GM18508 (cell line): ENCODE data around the gene HIC2.
A peak's percentile ranks its signal among the peaks of the same experiment; 100 is the strongest.
"Not testable (repeated sequence)": the region's sequence is repeated elsewhere in the genome, so short reads cannot be mapped to it uniquely, and the experiment has no call there.

Experiments
- ATAC-seq: cut with Tn5 transposase; IDR thresholded peaks from one replicate; pipeline ENCODE4 v1.9.1; 2021; ENCODE audit warnings: moderate number of reproducible peaks; ENCODE audit not compliant: insufficient read depth, unreplicated experiment

HIC2 gene

GRCh38 chr22:21449531-21450319 lies 32.6 kb downstream of the HIC2 start:
- no peak for ATAC-seq

- ATAC-seq: no peak
Observed at GRCh38 chr22:21450320-21450831, 33.2 kb downstream of the HIC2 start.

DNA sequence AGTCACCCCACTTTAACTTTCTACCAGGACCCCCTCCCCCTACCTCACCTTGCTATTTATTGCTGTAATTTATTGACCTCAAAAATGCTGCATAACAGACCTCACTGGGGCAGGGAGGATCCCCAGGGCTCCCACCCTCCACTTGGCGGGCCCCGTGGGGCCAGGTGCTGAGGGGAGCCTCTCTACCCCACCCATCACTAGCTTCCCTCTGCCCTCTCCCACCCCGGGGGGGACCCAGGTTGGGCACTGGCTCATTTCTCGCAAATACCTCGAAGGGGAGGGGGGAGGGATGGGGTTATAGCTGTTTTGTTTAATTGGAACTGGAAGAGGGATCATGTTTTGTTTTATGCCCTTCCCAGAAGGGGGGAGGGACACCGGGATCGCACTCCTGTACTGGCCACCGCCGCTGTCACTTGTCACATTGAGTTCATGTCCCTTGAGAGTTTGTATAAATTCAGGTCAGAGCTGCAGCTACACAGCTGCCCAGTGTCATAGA lies 33.7 kb downstream of the HIC2 start:
- no peak for ATAC-seq

GRCh38 chr22:21451545-21452520 lies 34.7 kb downstream of the HIC2 start:
- ATAC-seq: no peak

- ATAC-seq: not testable (repeated sequence)
Observed at GRCh38 chr22:21452666-21453065, 35.5 kb downstream of the HIC2 start.

GRCh38 chr22:21454998-21455333 lies 37.8 kb downstream of the HIC2 start:
- not testable (repeated sequence) for ATAC-seq

DNA sequence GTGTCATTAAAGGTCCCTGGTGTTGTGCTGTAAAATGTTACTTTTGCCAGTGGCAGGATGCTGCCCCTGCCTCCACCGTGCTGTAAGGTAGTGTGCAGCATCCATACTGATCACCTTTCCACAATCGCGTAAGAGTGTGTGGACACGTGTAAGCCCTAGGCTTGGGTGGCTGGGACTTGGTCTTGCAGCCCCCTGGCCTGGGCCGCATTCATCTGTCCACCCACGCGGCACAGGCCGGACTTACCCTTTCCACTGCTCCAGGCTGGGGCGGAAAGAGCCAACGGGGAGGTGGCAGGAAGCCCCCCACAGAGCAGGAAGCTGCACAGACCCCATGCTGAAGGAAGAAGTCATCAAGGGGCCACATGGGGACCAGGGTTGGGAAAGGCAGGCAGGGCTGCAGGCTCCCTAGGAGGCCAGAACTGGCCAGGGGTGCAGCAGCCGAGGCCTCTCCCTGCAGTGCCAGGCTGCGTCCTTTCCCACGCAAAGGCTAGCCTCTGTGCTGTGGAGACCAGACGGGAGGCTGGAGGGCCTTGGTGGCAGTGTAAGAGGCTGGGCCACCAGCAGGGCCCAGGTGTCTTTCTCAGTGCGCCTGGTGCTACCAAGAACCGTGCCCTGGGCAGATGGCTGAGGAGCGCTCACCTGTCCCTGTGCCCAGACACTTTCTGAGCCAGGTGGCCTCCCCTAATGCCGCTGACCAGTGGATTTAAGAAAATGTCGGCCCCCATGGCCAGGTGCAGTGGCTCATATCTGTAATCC lies 38.3 kb downstream of the HIC2 start:
- no peak for ATAC-seq

DNA sequence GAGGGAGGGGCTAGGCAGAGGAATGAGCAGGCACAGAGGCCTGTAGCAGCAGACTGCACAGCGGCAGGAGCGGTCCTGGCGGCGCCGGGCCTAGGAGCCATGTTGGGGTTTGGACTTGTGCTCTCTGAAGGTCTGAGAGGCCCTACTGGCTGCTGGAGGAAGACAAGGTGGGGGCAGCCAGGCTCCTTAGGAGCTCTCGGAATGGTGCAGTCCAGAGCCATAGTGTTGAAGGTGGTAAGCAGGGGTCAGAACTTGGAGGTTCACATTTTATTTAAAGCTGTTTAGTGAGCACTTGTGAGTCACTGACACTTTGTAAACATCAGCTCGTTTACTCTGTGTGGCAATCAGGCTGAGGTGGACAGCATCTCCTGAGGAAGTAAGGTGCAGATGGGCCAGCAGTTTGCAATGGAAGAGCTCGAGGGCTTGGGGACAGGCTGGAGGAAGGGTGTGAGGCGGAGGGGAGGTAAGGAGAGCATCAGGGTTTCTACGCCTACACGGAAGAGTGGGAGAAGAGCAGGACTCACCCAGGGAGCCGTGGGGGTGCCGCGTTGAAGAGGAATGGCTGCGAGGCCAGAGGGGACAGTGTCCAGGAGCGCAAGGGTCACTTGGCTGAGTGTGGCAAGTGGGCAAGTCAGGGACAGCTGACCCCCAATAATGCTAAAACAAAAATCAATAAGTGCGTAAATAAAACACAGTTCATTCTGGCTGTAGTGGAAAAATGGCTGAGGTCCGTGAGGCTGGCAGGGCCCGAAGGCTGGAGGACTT lies 40.0 kb downstream of the HIC2 start:
- ATAC-seq: no peak

GRCh38 chr22:21462672-21463071 lies 45.5 kb downstream of the HIC2 start:
- not testable (repeated sequence) for ATAC-seq

DNA sequence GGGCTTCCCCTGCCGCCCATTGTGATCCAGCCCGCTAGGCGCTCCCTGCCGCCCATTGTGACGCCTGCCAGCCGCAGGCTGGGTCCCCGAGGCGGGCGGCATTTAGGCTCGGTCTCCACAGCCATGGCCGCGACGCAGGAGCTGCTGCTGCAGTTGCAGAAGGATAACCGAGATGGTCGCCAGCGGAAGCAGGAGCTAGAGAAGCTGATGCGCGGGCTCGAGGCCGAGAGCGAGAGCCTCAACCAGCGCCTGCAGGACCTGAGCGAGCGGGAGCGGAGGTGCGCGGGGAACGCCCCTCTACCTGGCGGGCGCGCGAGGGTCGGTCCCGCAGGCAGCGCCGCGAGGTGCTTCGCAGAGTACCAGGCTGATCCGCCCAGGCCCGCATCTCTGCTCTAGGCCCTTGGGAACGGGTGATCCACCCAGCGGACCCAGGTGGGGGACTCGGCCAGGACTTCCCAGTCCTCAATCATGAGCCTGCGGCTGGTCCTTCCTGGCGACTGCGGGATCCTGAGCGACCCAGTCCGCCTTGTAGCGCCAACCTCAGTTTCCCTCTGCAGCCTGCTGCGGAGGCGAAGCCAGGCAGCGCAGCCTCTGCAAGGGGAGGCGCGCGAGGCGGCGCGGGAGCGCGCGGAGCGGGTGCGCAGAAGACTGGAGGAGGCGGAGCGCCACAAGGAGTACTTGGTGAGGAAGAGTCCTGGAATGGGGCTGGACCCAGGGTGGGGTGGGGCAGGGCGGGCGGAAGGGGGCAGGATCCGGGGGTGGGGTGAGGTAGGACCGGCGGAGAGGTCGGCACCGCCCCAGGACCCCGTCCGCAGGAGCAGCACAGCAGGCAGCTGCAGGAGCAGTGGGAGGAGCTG lies 50.4 kb downstream of the HIC2 start, which contains the start of gene TMEM191C:
Gene TMEM191C, plus strand, starts transcription at position 51 of the 857 bp plus-strand sequence. Its CDS starts 73 bp downstream, at position 124.
- ATAC-seq: peak; percentile 17

GRCh38 chr22:21468194-21469096 lies 51.3 kb downstream of the HIC2 start:
- ATAC-seq: peak; percentile 62

- not testable (repeated sequence) for ATAC-seq
Observed at GRCh38 chr22:21469097-21469994, 52.2 kb downstream of the HIC2 start.

GRCh38 chr22:21472984-21473383 lies 55.8 kb downstream of the HIC2 start:
- ATAC-seq: not testable (repeated sequence)

GRCh38 chr22:21473664-21474063 lies 56.5 kb downstream of the HIC2 start:
- not testable (repeated sequence) for ATAC-seq

DNA sequence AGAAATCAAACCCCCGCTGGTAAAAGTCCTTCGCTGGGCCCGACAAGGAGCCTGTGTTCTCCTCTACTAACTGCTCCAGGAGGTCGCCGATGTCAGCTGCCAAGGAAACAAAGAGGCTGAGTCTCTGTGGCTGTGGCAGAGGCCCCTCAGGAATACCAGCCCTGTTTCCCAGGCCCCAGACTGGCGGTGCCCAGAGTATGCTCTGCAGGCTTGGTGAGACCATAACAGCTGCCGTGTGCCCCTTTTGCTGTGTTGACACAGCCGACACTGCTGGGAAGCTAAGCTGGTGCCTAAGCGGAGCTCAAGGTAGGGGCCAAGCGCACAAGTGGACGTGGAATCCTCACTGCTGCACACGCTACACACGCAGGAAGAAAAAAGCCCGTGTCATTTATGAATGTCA lies 66.9 kb downstream of the HIC2 start:
- ATAC-seq: not testable (repeated sequence)

GRCh38 chr22:21487723-21488122 lies 70.6 kb downstream of the HIC2 start:
- not testable (repeated sequence) for ATAC-seq
